T-helper 2 cell treated with Interferon-gamma antibody and Interleukin-4, amounts not matched to agents 100 ng/mL and 5 ng/mL, for 36 hours (primary cell): ENCODE data around the gene ZNF512B. TPM values are rescaled to one million over a fixed set of nuclear protein-coding genes. Genes with fewer than 3 reads are reported as not detected.

Source experiments
- intact Hi-C: fragments of 100-400 bp; cut with micrococcal nuclease; formaldehyde crosslinking; loops from one replicate; pipeline ENCODE4 v1.15.1; 2023
- total RNA-seq: library from RNA; stranded (reverse); gene quantifications from 2 replicates; pipeline ENCODE4 v1.2.3, GENCODE V29; 2022

The ZNF512B gene
- total RNA-seq, 1 donor from 2014 or later, result 26.9 TPM

DNA sequence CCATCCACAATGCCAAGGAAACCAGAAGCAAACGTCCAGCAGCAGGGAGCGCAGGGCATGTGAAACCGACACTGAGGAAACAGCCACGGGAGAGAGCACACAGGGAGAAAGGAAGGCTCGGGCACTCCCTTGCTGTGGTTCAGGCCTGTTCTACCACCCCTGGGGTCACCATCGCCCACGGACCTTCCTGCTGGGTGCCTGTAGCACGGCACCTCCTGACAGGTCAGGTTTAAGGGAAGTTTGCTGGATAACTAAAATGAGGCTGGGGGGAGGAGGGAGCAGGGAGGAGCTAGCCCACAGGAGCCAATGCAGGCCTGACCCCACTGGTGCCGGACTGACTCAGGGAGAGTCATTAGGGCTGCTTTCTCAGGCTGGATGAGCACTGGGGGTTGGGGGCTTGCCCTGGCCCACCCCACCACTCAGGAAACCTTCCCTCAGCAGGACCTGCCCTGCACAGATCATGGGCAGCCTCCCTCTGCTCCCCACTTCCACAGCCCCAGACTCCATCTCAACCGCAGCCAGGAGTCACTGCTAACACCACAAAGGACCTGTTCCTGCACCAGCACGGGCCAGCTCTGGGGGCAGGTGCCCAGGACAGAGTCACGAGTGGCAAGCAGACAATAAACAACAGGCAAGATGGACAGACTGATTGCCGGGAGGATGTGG lies 15.8 kb downstream of the ZNF512B start:
- intact Hi-C loops, result no loop called here

DNA sequence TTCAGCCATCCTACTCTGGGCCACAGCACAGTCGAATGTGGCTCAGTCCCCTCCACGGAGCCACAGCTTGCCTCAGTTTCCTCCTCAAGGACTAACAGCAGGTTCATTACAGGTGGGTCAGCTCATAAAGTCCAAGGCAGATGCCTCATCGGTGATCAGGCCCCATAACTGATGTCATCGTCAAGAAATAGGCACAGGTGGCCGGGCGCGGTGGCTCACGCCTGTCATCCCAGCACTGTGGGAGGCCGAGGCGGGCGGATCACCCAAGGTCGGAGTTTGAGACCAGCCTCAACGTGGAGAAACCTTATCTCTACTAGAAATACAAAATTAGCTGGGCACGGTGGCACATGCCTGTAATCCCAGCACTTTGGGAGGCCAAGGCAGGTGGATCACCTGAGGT lies 17.0 kb downstream of the ZNF512B start:
- intact Hi-C loops, result no loop called here

DNA sequence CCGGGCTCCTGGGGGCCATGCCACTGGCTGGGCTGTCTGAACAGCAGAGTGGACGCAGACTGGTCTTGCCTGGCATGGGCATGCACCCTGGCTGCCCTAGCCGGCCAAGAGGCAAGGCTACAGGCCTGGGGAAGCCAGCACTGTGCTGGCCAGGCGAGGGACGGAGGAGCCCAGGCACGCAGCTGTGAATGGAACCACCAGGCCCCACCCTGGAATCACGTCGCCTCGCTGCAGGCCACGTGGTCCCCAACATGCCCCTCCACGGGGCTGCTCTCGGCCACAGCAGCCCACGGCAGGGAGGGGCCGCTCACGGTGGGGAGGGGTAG lies 17.6 kb downstream of the ZNF512B start:
- intact Hi-C loops, result no loop called here

DNA sequence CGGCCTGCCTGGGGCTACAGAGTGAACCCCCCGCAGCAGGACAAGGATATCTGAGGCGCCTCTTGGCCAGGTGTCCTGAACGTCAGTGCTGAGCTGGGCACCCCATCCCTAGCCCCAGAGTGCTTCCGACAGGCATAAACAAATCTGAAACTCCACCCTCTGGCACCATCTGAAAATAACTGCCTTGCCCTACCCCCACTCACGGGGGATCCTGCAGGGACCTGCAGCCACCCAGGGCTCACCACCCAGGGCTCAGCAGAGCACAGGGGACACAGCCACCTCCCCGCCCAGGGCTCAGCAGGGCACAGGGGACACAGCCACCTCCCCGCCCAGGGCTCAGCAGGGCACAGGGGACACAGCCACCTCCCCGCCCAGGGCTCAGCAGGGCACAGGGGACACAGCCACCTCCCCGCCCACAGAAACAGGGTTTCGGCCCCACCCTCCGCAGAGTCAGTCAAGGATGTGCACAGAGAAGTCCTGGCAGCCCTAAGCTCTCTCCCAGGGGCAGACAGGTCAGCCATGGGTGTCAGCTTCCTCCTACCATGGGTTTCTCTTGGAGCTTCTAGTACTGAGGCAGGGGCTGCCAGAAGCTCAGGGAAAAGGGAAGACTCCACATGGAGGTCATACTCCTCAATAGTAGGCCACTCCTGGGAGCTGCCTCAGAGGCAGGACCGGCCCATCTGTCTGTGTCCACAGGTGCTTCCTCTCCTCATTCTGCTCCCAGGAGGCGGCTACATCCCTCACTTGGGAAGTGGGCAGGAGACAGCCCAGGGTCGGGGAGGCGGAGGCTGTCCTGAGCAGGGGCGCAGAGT lies 18.1 kb downstream of the ZNF512B start:
- intact Hi-C loops, result no loop called here

DNA sequence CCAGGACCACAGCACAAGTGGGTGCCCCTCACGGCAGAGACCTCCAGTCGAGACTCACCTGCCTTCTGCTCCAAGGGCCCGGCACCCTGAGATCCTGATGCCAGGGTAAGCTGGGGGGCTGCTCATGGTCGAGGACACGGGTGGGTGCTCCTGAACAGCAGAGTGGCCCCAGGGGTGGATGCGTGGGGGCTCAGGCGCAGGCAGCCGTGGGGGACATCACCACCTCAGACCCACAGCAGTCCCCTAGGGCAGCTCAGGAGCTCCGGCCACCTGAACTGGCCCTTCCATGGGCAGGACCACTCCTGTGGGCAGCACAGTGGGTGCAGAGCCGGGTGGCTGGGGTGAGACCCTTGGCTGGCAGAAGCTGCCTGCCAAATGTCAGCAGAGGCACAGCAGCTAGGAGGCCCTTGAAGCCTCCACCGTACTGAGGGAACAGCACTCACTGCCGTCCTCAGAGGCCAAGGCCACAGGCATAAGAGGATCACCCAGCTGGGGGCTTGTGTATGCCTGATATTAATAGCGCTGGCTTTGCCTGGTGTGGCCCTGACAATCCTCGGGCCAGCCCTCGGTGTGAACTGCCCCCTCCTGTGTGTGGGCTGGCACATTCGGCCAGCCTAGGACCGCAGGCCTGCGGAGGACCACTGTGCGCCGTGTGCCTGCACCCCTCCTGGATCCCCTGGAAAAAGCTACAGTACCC lies 18.9 kb downstream of the ZNF512B start:
- intact Hi-C loops, result no loop called here

DNA sequence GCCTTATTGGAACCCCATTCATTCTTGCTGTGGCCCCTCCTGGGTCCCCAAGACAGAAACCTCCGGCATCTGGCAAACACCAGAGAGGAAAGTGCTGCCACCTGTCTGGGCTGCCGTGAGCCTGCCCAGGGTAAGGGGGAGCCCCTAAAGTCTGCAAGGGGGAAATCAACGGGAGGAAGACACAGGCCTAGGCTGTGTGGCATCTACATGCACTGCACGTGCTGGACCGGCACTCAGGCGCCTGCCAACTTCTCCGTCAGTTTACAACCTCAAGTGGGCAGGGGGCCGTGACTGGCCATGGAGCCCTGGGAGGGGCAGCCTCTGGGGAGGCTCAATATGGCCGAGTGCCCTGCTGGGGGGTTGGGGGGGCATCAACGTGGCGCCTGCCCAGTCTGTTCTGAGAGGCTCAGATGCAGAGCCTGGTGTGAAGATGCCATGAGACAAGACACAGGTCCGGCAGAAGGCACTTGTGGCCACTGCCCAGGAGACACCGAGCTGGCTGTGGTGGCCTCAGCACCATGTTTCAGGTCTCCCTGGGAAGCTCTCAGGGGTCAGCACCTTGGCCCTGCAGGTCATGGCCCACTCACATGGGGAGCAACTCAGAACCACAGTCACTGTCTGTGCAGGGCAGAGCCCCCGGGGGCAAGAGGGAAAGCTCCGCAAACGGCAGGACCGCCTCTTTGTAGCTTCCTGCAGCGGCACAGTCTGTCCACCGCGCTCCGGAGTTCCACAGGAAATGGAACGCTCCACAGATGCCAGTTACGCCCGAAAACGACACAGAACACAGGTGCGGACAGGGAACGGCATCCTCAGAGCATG lies 21.9 kb downstream of the ZNF512B start:
- intact Hi-C loops, result no loop called here

DNA sequence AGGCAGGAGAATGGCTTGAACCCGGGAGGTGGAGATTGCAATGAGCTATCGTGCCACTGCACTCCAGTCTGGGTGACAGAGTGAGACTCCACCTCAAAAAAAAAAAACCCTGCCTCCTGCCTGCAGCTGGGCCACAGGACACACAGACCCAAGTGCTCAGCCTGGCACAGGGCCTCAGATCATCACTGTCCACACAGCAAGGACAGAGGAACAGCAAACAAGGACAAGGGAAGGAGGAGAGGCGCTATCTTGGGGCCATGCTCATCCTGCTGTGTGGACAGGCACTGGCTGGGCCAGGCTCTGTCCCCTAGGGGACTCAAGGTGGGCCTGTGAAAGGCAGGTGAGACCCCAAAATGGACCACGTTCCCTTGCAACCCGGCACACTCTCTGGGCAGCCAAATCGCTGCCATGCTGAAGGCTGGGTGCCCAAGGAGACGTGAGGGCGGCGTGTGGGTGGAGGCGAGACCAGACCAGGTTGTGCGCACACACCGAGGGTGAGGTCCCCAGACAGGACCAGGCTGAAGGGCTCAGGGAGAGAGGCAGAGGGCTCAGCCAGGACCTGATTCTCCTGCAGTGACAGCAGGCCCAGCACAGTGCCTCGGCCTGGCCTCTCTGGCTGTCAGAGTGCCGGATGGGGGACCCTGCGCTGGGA lies 22.6 kb downstream of the ZNF512B start:
- intact Hi-C loops, result no loop called here

DNA sequence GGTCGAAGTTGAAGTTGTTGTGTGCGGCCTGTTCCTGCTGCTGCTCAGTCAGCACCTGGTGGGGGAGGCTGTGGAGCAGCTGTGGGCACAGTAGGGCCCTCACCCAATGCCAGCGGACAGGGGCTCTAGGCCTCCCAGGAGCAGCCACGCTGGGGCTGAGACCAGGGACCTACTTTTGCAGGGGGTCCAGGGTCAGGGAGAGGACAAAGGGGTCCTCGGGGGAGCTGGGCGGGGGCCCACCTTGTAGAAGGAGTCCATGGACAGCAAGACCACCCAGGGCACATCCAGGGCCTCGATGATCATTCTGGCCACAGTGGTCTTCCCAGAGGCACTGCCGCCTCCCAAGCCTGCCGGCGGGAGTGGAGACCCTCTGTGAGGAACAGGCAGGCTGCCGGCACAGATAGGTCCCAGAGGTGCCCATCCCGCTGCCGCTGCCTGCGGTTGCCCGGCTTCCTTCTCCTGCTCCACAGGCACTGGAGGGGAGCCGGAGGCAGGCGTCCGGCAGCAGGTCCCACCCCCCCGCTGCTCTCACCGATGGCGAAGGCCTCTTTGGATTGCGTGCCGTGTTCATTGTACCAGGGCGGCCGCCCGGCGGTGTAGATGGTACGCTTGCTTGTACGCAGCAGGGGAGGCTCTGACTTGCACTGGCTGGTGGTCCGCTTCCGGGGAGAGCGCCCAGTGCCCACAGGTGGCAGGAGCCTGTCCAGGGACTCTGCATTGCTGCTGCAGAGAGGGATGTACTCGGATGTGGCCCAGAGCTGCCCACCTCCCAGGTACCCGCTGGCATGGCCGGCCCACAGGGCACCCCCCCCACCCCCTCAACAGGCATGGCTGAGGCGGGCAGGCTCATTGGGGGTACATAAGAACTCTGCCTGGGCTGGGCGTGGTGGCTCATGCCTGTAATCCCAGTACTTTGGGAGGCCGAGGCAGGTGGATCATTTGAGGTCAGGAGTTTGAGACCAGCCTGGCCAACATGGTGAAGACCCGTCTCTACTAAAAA lies 23.5 kb downstream of the ZNF512B start:
- intact Hi-C loops, result no loop called here

DNA sequence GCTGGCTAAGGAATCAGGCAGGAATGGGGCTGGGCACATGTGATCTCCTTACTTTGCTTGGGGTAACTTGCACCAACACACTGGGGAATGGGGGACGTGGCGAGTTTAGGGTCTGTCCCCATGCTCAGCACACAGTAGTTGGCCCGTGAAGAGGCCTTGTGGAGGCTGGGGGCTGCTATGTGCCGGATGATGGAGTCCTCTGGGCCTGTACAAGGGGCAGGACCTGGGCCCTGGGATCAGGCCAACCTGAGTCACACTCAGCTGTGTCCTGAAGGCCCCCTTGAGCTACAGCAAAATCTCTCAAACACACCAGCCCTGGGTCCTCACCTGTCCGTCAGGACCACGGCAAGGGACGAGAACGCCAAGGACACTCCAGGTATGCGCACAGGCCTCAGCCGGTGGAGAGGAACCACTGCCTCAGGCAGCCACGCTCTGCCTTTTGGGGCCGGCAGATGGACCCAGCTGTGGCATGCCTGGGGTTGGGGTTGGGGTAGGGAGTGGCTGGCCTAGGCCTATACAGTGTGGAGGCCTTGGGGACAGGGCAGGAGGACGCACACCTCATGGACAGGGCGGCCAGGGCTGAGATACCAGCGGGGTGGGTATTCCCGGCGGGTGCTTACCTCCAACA lies 24.6 kb downstream of the ZNF512B start:
- intact Hi-C loops, result no loop called here

DNA sequence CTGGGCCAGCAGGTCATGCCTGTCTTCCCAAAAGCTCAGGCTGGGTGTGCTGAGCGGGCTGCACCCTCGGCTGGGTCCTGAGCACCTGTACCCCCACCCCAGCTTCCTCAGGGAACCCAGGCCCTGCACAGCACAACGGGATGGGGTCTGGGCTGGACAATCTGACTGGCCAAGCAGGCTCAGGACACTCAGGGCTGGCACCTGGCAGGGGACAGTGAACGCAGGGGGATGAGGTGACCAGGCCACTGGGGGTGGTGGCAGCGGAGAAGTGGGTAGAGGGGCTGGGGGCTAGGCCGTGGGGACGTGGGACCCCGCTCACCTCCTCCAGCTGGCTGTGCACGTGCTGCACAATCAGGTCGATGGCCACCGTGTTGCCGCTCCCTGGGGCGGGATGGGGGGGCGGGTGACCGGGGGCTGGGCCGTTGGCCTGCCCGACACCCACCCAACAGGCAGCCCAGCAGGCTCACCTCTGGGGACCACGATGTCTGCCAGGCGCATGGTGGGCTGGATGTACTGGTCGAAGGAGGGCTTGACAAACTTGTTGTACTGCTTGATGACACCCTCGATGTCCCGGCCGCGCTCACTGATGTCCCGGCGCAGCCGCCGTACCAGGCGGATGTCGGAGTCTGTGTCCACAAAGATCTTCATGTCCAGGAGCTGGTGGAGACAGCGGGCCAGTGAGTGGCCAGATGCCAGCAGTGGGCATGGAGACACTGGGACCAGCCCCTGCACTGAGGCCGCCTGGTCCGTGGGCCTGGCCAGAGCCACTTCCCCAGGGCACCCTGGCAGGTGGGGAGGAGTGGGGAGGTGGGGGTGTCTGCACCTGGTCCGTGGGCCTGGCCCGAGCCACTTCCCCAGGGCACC lies 25.4 kb downstream of the ZNF512B start:
- intact Hi-C loops, result no loop called here

DNA sequence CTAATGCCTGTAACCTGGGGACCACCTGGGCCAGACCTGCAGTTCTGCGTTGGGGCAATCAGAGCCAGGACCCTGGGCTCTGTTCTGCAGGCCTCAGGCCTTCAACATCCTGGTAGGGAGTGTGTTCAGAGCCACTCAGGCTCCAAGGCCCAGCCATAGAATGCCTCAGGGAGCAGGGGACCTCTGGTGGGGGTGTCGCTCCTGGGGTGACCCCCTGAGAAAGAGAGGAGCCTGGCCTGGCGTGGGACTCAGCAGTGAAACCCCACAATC lies 26.0 kb downstream of the ZNF512B start:
- intact Hi-C loops, result no loop called here

DNA sequence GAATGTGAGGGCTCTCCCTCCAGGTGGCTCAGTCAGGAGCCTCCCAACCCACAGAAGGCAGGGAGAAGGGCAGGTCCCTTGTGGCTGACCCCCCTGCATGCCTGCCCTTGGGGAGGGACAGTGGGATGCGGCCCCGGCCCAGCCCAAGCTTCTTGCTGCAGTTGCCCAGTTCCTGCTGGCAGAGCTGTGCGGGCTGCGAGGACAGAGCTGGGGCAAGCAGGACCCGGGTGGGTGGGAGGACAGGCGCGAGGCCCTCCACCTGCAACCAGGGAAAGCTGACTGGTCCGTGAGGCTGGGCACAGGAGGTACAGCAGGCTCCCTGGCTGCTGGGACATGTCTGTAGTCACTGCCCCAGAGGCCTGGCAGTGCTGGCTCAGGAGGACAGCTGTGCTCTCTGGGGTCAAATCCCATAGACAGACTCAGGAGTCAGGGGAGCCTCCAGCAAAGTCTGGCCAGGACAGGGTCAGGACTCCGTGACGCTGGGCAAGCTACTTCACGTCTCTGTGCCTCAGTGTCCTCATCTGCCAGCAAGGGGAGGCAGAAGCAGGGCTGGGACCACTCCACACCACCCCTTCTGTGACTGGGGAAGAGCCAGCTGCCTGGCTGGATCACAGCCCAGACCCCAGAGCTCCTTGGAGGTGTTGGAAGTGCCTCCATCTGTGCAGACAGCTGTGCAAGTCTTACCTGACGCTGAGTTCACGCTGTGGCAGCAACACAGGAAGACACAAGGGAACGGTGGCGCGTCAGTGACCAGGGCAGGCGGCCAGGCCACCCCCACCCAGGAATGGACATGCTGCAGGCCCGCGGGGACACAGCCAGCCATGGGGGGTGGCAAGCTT lies 26.5 kb downstream of the ZNF512B start:
- intact Hi-C loops, result no loop called here

DNA sequence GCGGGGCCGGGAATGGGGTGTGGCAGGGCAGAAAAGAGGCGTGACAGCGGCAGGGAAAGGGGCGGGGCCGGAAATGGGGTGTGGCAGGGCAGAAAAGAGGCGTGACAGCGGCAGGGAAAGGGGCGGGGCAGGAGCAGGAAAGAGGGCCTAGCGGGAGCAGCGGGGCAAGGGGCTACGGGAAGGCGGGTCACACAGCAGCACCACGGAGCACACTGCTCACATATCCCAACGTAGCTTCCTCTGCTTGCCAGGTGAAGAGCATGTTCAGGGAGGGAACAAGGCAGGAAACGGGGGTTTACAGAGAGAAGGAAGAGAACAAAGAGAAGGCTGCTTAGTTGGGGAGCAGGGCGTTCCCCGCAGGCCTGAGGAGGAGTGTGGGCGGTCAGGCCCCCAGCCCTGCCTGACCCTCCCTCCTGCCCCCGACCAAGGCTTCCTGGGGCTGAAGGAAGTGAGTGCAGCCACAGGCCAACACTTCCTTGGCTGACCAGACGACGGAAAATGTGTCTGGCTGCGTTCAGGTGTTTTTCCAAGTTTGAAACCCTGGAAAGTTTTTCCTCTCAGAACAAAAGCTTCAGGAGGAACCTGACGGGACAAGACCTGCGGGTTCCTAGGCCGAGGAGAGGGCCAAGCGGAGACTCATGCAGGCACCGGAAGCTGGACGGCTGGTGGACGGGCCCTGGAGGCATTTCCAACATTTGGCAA lies 27.3 kb downstream of the ZNF512B start:
- intact Hi-C loops, result no loop called here

DNA sequence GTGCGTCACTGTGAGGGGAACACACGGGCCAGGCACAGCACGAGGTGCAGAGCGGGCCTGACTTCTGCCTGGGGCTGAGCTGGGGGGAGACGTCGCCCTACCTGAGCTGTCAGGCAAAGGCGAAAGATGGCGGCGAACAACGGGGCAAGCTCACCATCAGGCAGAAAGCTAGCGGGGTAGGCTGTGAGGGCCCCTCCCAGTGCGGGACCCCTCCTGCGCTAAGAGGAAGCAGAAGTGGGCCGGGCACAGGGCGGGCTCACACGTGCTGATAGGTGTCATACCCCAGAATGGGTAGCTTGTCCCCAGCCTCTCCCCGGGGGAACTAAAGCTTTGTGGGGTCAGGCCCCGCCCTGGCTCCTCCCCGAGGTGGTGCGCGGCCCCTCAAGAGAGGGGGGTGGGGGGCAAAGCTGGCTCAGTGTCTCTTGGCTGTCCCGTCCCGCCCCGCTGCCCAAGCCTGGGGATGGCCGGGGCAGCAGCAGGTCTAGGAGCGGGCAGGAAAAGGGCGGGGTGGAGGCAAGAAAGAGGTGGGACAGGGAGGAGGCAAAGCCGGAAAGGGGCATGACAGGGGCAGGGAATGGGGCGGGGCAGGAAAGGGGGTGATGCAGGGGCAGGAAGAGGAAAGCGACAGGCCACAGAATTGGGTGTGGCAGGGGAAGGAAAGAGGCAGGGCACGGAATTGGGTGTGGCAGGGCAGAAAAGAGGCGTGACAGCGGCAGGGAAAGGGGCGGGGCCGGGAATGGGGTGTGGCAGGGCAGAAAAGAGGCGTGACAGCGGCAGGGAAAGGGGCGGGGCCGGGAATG lies 28.2 kb downstream of the ZNF512B start:
- intact Hi-C loops, result loop anchor here (2.0 kb wide), 1 partner anchor 47 kb away; the partner anchor contains the start of gene DNAJC5

DNA sequence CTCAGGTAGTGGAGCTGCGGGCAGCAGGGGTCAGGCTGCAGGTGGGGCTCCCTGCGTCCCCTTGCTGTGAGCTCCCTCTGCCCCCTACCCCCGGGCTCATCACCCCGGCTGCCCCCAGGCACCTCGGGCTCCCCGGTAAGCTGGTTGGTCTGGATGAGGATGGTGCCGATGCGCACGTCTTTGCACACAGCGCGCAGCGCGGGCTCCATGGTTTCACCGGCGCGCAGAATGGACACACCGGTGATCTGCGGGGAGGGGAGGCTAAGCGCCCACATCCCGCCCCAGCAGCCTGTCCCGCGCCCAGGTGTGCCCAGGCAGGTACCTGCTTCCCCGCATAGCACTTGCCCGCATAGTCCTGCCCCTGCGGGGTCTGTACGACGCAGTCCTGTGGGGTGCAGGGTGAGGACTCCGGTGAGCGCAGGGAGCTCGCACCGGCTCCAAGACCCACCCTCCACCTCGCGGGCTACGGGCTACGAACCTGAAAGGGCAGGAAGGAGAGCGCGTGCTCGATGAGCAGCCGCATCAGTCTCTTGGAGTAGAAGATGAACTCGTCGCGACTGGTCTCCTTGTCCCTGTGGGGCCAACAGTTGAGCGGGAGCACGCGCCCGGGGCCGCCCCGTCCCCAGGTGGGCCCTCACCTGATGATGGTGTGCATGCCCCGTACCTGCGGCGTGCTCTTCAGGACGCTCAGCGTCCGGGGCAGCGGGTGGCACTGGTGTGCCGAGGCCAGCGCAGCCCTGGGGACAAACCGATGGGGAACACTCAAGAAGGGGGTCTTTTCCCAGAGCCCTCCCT lies 29.1 kb downstream of the ZNF512B start:
- intact Hi-C loops, result loop anchor here (2.0 kb wide), 1 partner anchor 46 kb away; the partner anchor contains the start of gene DNAJC5
